ENCODE measurements around the gene XKR7.

XKR7 gene

GRCh38 chr20:32051720-32052089, 83.8 kb downstream of the XKR7 start:
- DNase-seq = no peak

DNA sequence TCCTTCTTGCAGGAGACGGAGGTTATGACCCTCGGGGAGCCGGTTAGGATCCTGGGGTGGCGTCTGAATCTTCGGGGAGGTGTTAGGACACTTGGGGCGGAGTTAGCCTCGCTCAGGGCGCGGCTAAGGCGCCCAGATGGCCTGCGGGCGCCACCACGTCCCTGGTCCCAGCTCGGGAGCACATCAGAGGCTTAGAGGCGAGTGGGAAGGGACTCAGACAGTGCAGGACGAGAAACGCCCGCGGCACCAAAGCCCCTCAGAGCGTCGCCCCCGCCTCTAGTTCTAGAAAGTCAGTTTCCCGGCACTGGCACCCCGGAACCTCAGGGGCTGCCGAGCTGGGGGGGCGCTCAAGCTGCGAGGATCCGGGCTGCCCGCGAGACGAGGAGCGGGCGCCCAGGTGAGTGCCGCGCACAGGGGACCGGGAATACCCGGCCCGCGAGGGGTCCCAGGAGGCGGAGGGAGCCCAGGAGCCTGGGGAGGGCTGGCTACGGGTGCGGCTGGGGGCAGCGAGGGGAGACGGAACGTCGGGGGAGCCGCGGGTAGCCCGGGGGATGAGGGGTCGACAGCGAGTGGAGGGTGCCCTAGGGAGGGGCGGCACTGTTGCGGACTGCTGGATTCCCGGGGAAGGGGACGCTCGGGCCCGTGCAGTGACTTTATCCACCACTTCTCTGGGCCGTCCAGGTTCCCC, 84.3 kb downstream of the XKR7 start, which contains the start of gene HCK:
TSS of gene HCK (plus strand) at position 153 of the 688 bp plus-strand sequence.
- DNase-seq = no peak

DNA sequence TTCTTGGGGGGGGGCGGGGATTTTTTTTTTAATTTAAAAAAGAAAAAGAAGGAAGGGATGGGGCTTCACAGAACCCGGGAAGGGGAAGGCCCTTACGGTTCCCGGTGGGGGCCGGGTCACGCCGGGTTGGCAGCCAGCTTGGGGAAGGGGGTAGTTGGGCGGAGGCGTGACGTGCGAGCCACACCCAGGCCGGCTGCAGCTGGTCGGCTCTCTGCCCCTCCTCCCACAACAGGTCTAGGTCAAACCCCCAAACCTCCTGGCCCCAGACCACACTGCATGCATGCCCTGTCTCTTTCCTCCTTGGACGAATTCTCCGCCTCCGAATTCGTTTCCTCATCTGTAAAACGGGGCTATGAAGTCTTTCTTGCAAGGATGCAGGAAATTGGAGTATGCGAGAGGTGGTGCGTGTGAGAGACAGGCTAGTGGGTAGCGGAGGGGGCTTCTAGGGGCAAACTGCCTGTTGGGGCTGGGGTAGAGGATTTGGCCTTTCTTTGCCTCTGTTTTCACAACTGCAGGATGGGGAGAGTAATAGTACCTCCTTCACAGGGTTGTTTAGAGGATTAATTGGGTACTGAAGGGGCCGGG, 84.9 kb downstream of the XKR7 start:
- no peak for DNase-seq
